Motor neuron (in vitro differentiated cells): ENCODE results near the gene CACYBP. TPM values are rescaled to one million over a fixed set of nuclear protein-coding genes. Genes with fewer than 3 reads are reported as not detected.

Experiments
- total RNA-seq, 8 experiments: library from RNA; unstranded; fragments of 300-600 nt; gene quantifications; 2 replicates each; pipeline versions ENCODE4 v1.2.3 to v1.2.4, GENCODE V29; 2022

CACYBP gene
- total RNA-seq, 8 experiments from 2014 or later: 82.5 to 174 (median 128) TPM

Other genes with a start within 250 kb of the CACYBP start
- 10 to 100 TPM; 22.2 to 37.8 (median 32.5) TPM for gene MRPS14, start 23.5 kb downstream of the CACYBP start, total RNA-seq
- 1 to 10 TPM in 1 of 8 experiments, under 1 TPM in 5, not detected in 2; 0.09 to 6.6 (median 0.22) TPM for gene TNN, start 67.9 kb downstream of the CACYBP start, total RNA-seq
- 1 to 10 TPM in 2 of 8 experiments, under 1 TPM in 6; 0.05 to 1.3 (median 0.22) TPM for gene KIAA0040, start 192.8 kb downstream of the CACYBP start, total RNA-seq